HCT116 (cell line): ENCODE results near the gene AGAP1. TPM values are rescaled to one million over a fixed set of nuclear protein-coding genes. Genes with fewer than 3 reads are reported as not detected.

Experiments used
- ATAC-seq: fragments of 200-7000 bp; cut with Tn5 transposase; 2 replicates; pipeline ENCODE4 v1.9.1; 2020; ENCODE audit warnings: mild to moderate bottlenecking, moderate library complexity
- BruUV-seq: library from RNA; stranded (reverse); fragments of 400-500 nt; replicated peaks from 2 replicates; lab custom pipeline; 2021; lab: Mats Ljungman, UMichigan
- CTCF ChIA-PET: fragments of 300-600 bp; sonication (Branson Sonifier 250); formaldehyde crosslinking; loops from one replicate; lab custom pipeline; 2021; ENCODE audit warnings: antibody characterized with exemption; lab: Charles Lee
- POLR2A ChIA-PET: fragments of 300-600, 350-600 bp; sonication (Branson Sonifier 250); formaldehyde crosslinking; loops from one replicate; lab custom pipeline; 2021; ENCODE audit warnings: antibody characterized with exemption; lab: Charles Lee
- RAD21 ChIA-PET, 2 experiments: fragments of 300-600 bp; sonication (Branson Sonifier 250); formaldehyde crosslinking; loops; one replicate each; lab custom pipeline; 2023; ENCODE audit warnings: low total read pairs in 2 of 2; ENCODE audit not compliant: uncharacterized antibody in 2 of 2, unreplicated experiment in 2 of 2, low non-redundant PET in 1 of 2; lab: Charles Lee
- DNase-seq: peaks from one replicate; pipeline ENCODE4 v3.0.0-alpha.2; 2010; ENCODE audit warnings: low read depth, low spot score
- H2AFZ ChIP-seq: fragments of 200-600 bp; shearing (Covaris generic), sonication (generic); 2 replicates; pipeline ENCODE4 v1.6.1; 2017; ENCODE audit warnings: low read depth, mixed run types, mixed read lengths, antibody characterized with exemption, low read length; ENCODE audit not compliant: poor library complexity, severe bottlenecking
- H3K27ac ChIP-seq: 2 replicates; pipeline ENCODE4 v1.5.1; 2012; ENCODE audit warnings: low read depth, low read length
- H3K27me3 ChIP-seq: fragments of 200-600 bp; sonication (generic); 2 replicates; pipeline ENCODE4 v1.6.1; 2016; ENCODE audit warnings: mixed run types, low read length, mixed read lengths; ENCODE audit not compliant: insufficient read depth
- H3K36me3 ChIP-seq, 2 experiments: fragments of 200-500 bp in 1 of 2; fragments of 200-600 bp in 1 of 2; sonication (Bioruptor generic) in 1 of 2; sonication (generic) in 1 of 2; 2 replicates each; pipeline versions ENCODE4 v1.5.1 to v1.6.1; 2014 to 2016; ENCODE audit warnings: low read length in 2 of 2, inconsistent platforms in 1 of 2, mixed read lengths in 1 of 2, mixed run types in 1 of 2; ENCODE audit not compliant: insufficient read depth in 2 of 2, control insufficient read depth in 1 of 2
- H3K4me1 ChIP-seq, 2 experiments: fragments of 200-600 bp in 1 of 2; sonication (generic) in 1 of 2; 2 replicates each; pipeline versions ENCODE4 v1.5.1 to v1.6.1; 2012 to 2017; ENCODE audit warnings: low read length in 2 of 2, inconsistent platforms in 1 of 2, mild to moderate bottlenecking in 1 of 2, mixed read lengths in 1 of 2, mixed run types in 1 of 2, moderate library complexity in 1 of 2; ENCODE audit not compliant: insufficient read depth in 2 of 2, control insufficient read depth in 1 of 2
- H3K4me2 ChIP-seq: fragments of 200-600 bp; sonication (generic); 2 replicates; pipeline ENCODE4 v1.6.1; 2017; ENCODE audit warnings: mixed run types, low read length, mixed read lengths
- H3K4me3 ChIP-seq, 2 experiments: fragments of 200-600 bp in 1 of 2; sonication (generic) in 1 of 2; replicated peaks in 1 of 2; 2 replicates each; pipeline ENCODE4 v1.5.1; 2011 to 2016; ENCODE audit warnings: low read length in 2 of 2, control low read depth in 1 of 2, low read depth in 1 of 2, mild to moderate bottlenecking in 1 of 2, mixed read lengths in 1 of 2, mixed run types in 1 of 2
- H3K79me2 ChIP-seq: fragments of 200-600 bp; sonication (generic); 2 replicates; pipeline ENCODE4 v1.6.1; 2017; ENCODE audit warnings: mild to moderate bottlenecking, mixed run types, low read length, moderate library complexity, mixed read lengths; ENCODE audit not compliant: insufficient read depth
- H3K9ac ChIP-seq: fragments of 200-600 bp; sonication (generic); 2 replicates; pipeline ENCODE4 v1.6.1; 2016; ENCODE audit warnings: low read length, mixed read lengths
- H3K9me2 ChIP-seq: fragments of 200-600 bp; sonication (generic), shearing (Covaris generic); 2 replicates; pipeline ENCODE4 v1.6.1; 2017; ENCODE audit warnings: mixed run types, mild to moderate bottlenecking, moderate library complexity; ENCODE audit not compliant: insufficient read depth
- H3K9me3 ChIP-seq, 2 experiments: fragments of 200-500 bp in 1 of 2; fragments of 200-600 bp in 1 of 2; sonication (Bioruptor generic) in 1 of 2; sonication (generic) in 1 of 2; 2 replicates each; pipeline ENCODE4 v1.6.1; 2014 to 2017; ENCODE audit warnings: low read length in 2 of 2, mixed read lengths in 2 of 2, inconsistent platforms in 1 of 2, low read depth in 1 of 2, mild to moderate bottlenecking in 1 of 2, mixed run types in 1 of 2, moderate library complexity in 1 of 2; ENCODE audit not compliant: control insufficient read depth in 1 of 2, insufficient read depth in 1 of 2
- H4K20me1 ChIP-seq: fragments of 200-600 bp; sonication (generic), shearing (Covaris generic); 2 replicates; pipeline ENCODE4 v1.6.1; 2017; ENCODE audit warnings: mixed run types, mild to moderate bottlenecking, moderate library complexity; ENCODE audit not compliant: insufficient read depth
- CEBPB ChIP-seq: IDR thresholded peaks from 2 replicates; pipeline ENCODE4 v1.6.1; 2012; ENCODE audit warnings: low read depth
- EGR1 ChIP-seq: IDR thresholded peaks from 2 replicates; pipeline ENCODE4 v1.6.1; 2012; ENCODE audit warnings: low read depth
- EZH2 ChIP-seq: fragments of 200-600 bp; sonication (generic); IDR thresholded peaks from 2 replicates; pipeline ENCODE4 v1.6.1; 2017; ENCODE audit warnings: antibody characterized with exemption, mixed run types
- POLR2A ChIP-seq: IDR thresholded peaks from 2 replicates; pipeline ENCODE4 v1.7.0; 2011; ENCODE audit warnings: borderline replicate concordance; ENCODE audit not compliant: insufficient read depth, insufficient read length; ENCODE audit errors: extremely low read depth
- SIN3A ChIP-seq: IDR thresholded peaks from 2 replicates; pipeline ENCODE4 v1.6.1; 2012; ENCODE audit warnings: low read depth
- SRF ChIP-seq: IDR thresholded peaks from 2 replicates; pipeline ENCODE4 v1.6.1; 2012; ENCODE audit warnings: low read depth
- TCF7L2 ChIP-seq: IDR thresholded peaks from 2 replicates; pipeline ENCODE4 v1.7.0; 2011; ENCODE audit warnings: borderline replicate concordance, inconsistent platforms; ENCODE audit not compliant: insufficient read depth, insufficient read length; ENCODE audit errors: extremely low read depth
- ZNF274 ChIP-seq: fragments of 200-500 bp; sonication (Bioruptor generic); IDR thresholded peaks from 2 replicates; pipeline ENCODE4 v1.6.1; 2014; ENCODE audit warnings: mild to moderate bottlenecking, low read depth, low read length, inconsistent platforms
- intact Hi-C: fragments of 100-400 bp; cut with micrococcal nuclease; formaldehyde crosslinking; loops from 2 replicates; pipeline ENCODE4 v1.10.0; 2022
- total RNA-seq: library from RNA; stranded (reverse); gene quantifications from one replicate; pipeline ENCODE4 v1.2.1, GENCODE V29; 2021; ENCODE audit not compliant: unreplicated experiment
- TF ChIP-seq, protein P1 (sequence below): IDR thresholded peaks from 2 replicates; pipeline ENCODE4 v1.6.1; 2012
- TF ChIP-seq, protein P2 (sequence below): IDR thresholded peaks from 2 replicates; pipeline ENCODE4 v1.6.1; 2011; ENCODE audit warnings: mild to moderate bottlenecking, low read length, moderate library complexity; ENCODE audit not compliant: insufficient replicate concordance; ENCODE audit errors: extremely low read depth
- TF ChIP-seq, protein P3 (sequence below): IDR thresholded peaks from 2 replicates; pipeline ENCODE4 v1.6.1; 2012
- TF ChIP-seq, protein P4 (sequence below), 3 experiments: fragments of 200-600 bp in 1 of 3; sonication (generic) in 1 of 3; IDR thresholded peaks in 2 of 3; conservative IDR thresholded peaks in 1 of 3; 2 replicates each; pipeline ENCODE4 v1.5.1; 2012 to 2017; ENCODE audit warnings: low read depth in 2 of 3, low read length in 2 of 3, antibody characterized with exemption in 1 of 3, borderline replicate concordance in 1 of 3, control low read depth in 1 of 3, mild to moderate bottlenecking in 1 of 3, mixed read lengths in 1 of 3, mixed run types in 1 of 3, moderate library complexity in 1 of 3; ENCODE audit not compliant: insufficient read depth in 1 of 3

Gene AGAP1
- total RNA-seq, 1 experiment from 2014 or later = 43.8 TPM

DNA sequence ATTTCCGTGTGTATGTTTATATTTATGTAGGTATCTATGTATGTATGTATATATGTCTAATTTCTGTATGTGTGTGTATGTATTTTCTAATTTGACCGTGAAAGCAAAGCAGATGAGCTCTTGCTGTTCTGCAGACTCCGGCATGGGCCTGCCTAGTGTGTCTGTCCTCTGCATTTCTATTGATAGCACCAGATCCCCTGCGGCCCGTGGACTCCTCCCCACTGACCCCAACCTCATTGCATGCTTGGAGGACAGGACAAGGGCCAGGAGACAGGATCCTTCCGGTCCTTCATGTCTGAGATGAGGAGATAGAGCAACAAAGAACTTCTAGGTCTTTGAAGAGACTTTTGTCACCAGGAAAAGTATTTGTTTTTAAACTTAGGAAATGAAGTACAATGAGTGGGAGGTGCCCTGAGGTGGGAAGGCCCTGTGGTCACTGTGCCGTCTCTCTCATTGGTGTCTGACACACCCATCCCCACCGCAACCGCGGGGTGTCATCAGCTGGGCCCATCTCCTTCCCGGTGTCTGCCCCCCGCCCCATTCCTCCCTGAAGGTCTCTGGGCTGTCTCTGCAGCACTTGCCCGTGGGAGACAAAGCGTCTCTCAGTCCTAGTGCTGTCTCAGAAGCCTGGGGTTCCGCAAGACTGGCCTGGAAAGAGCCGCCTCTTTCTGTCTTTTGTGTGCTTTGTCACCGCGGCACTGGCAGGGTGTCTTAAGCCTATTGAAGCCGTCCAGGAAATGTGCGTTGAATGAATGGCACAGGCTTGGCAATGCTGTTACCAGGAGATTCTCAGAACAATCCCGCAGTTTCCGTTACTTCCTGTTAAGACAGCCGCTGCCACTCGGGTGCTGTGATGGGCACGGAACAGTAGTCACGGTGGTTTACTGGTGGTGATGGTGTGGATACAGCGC lies 216.4 kb downstream of the AGAP1 start:
- no peaks in the 10 kb centered on the region for H3K9me2 ChIP-seq
- no peak for TF ChIP-seq TCF7L2
- no peak for TF ChIP-seq ZNF274
- no peak for TF ChIP-seq SRF
- TF ChIP-seq, protein P1, sequence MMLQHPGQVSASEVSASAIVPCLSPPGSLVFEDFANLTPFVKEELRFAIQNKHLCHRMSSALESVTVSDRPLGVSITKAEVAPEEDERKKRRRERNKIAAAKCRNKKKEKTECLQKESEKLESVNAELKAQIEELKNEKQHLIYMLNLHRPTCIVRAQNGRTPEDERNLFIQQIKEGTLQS = no peak
- TF ChIP-seq, protein P2, sequence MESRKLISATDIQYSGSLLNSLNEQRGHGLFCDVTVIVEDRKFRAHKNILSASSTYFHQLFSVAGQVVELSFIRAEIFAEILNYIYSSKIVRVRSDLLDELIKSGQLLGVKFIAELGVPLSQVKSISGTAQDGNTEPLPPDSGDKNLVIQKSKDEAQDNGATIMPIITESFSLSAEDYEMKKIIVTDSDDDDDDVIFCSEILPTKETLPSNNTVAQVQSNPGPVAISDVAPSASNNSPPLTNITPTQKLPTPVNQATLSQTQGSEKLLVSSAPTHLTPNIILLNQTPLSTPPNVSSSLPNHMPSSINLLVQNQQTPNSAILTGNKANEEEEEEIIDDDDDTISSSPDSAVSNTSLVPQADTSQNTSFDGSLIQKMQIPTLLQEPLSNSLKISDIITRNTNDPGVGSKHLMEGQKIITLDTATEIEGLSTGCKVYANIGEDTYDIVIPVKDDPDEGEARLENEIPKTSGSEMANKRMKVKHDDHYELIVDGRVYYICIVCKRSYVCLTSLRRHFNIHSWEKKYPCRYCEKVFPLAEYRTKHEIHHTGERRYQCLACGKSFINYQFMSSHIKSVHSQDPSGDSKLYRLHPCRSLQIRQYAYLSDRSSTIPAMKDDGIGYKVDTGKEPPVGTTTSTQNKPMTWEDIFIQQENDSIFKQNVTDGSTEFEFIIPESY = no peak
- no peak for TF ChIP-seq EZH2
- no peak for TF ChIP-seq SIN3A
- TF ChIP-seq, protein P3, sequence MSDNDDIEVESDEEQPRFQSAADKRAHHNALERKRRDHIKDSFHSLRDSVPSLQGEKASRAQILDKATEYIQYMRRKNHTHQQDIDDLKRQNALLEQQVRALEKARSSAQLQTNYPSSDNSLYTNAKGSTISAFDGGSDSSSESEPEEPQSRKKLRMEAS = no peak
- TF ChIP-seq, protein P4, sequence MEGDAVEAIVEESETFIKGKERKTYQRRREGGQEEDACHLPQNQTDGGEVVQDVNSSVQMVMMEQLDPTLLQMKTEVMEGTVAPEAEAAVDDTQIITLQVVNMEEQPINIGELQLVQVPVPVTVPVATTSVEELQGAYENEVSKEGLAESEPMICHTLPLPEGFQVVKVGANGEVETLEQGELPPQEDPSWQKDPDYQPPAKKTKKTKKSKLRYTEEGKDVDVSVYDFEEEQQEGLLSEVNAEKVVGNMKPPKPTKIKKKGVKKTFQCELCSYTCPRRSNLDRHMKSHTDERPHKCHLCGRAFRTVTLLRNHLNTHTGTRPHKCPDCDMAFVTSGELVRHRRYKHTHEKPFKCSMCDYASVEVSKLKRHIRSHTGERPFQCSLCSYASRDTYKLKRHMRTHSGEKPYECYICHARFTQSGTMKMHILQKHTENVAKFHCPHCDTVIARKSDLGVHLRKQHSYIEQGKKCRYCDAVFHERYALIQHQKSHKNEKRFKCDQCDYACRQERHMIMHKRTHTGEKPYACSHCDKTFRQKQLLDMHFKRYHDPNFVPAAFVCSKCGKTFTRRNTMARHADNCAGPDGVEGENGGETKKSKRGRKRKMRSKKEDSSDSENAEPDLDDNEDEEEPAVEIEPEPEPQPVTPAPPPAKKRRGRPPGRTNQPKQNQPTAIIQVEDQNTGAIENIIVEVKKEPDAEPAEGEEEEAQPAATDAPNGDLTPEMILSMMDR (IDR thresholded peaks at IDR 0.05 in 2 of 3, conservative IDR thresholded peaks at IDR 0.05 in 1 of 3; ENCODE audit: borderline replicate concordance in 1 of 3, insufficient read depth in 1 of 3, low read depth in 2 of 3, low read length in 2 of 3) = no peak
- no peak for TF ChIP-seq CEBPB
- no peak for TF ChIP-seq EGR1
- TF ChIP-seq POLR2A = no peak
- TF ChIP-seq, all 23 proteins: peak for 0
- Histone ChIP-seq H4K20me1 (no peaks in the 10 kb centered on the region), H3K27ac (peak overlapping the region; percentile 73; the same call in 1 of the 2 replicates), H3K4me3 (peak overlapping the region in 1 of 2 experiments; percentile 51; a peak in 1 of 4 replicates), H3K4me1 (peaks cover 34 to 52% of the 10 kb centered on the region in 2 experiments), H2AFZ (no peak overlapping the region), H3K27me3 (no peaks in the 10 kb centered on the region), H3K36me3 (peaks cover 2 to 5% of the 10 kb centered on the region in 2 experiments; a peak in 1 of 4 replicates), H3K9ac (peak overlapping the region; percentile 55), H3K79me2 (peaks cover 65% of the 10 kb centered on the region), H3K9me3 (no peaks in the 10 kb centered on the region), H3K4me2 (peak overlapping the region; percentile 82)
- intact Hi-C loops = no loop called here
- ChIA-PET POLR2A (no interaction called here), CTCF (interaction anchor here (1.4 to 2.1 kb wide), 2 partner anchors 36 to 55 kb away, joined by 5 to 6 read pairs; no protein-coding TSS in a partner anchor), RAD21 (no interaction called here)
- BruUV-seq = TSS peak; percentile 27
- ATAC-seq (no peak), DNase-seq (no peak)
